Liver (tissue), 9 donors: ENCODE data around the gene RSAD2. TPM values are rescaled to one million over a fixed set of nuclear protein-coding genes. Genes with fewer than 3 reads are reported as not detected.

Experiments
- DNase-seq: peaks from one replicate; pipeline ENCODE4 v3.0.0-alpha.2; 2017; ENCODE audit warnings: low spot score
- H3K27ac ChIP-seq, 2 donors: one replicate each; pipeline ENCODE4 v1.7.0; 2013; ENCODE audit warnings: inconsistent platforms in 2 of 2, low read length in 2 of 2, control low read depth in 1 of 2, low read depth in 1 of 2, mild to moderate bottlenecking in 1 of 2
- H3K27me3 ChIP-seq, 4 donors: one replicate each; pipeline versions ENCODE4 v1.6.1 to v1.7.0; 2013; ENCODE audit warnings: low read length in 3 of 4, inconsistent platforms in 1 of 4, mild to moderate bottlenecking in 1 of 4, moderate library complexity in 1 of 4; ENCODE audit not compliant: control insufficient read depth in 4 of 4, insufficient read depth in 4 of 4
- H3K36me3 ChIP-seq, 4 donors: one replicate each; pipeline versions ENCODE4 v1.6.1 to v1.7.0; 2013; ENCODE audit warnings: low read length in 3 of 4, mild to moderate bottlenecking in 3 of 4, low read depth in 1 of 4, moderate library complexity in 1 of 4; ENCODE audit not compliant: control insufficient read depth in 4 of 4, insufficient read depth in 3 of 4
- H3K4me1 ChIP-seq, 4 donors: one replicate each; pipeline versions ENCODE4 v1.6.1 to v1.7.0; 2013; ENCODE audit warnings: low read length in 3 of 4, mild to moderate bottlenecking in 3 of 4, moderate library complexity in 1 of 4; ENCODE audit not compliant: control insufficient read depth in 4 of 4, insufficient read depth in 4 of 4
- H3K4me3 ChIP-seq, 3 donors: one replicate each; pipeline versions ENCODE4 v1.6.1 to v1.7.0; 2013; ENCODE audit warnings: low read length in 3 of 3, control low read depth in 1 of 3, low read depth in 1 of 3, mild to moderate bottlenecking in 1 of 3
- H3K9ac ChIP-seq, 2 donors: one replicate each; pipeline ENCODE4 v1.7.0; 2013; ENCODE audit warnings: low read length in 2 of 2, mild to moderate bottlenecking in 2 of 2, moderate library complexity in 2 of 2, control low read depth in 1 of 2, low read depth in 1 of 2
- H3K9me3 ChIP-seq, 4 donors: one replicate each; pipeline versions ENCODE4 v1.6.1 to v1.7.0; 2013; ENCODE audit warnings: low read length in 3 of 4; ENCODE audit not compliant: control insufficient read depth in 4 of 4
- ATF3 ChIP-seq: IDR thresholded peaks from 2 replicates; pipeline ENCODE4 v1.6.1; 2016; ENCODE audit warnings: antibody characterized with exemption
- CTCF ChIP-seq: fragments of 150-350 bp; IDR thresholded peaks from 2 replicates; pipeline ENCODE4 v1.5.1; 2017; ENCODE audit warnings: improper control_type of control experiment, low read depth, low read length; ENCODE audit not compliant: missing input control
- EGR1 ChIP-seq, 2 donors: IDR thresholded peaks; 2 replicates each; pipeline ENCODE4 v1.6.1; 2016 to 2018; ENCODE audit warnings: antibody characterized with exemption in 2 of 2, low read depth in 2 of 2
- FOXA1 ChIP-seq: IDR thresholded peaks from 2 replicates; pipeline ENCODE4 v1.6.1; 2016; ENCODE audit warnings: antibody characterized with exemption
- FOXA2 ChIP-seq: IDR thresholded peaks from 2 replicates; pipeline ENCODE4 v1.6.1; 2016; ENCODE audit warnings: antibody characterized with exemption
- GABPA ChIP-seq, 2 donors: IDR thresholded peaks in 1 of 2; conservative IDR thresholded peaks in 1 of 2; 2 replicates each; pipeline ENCODE4 v1.6.1; 2016; ENCODE audit warnings: antibody characterized with exemption in 2 of 2, mild to moderate bottlenecking in 1 of 2, moderate library complexity in 1 of 2
- HNF4A ChIP-seq, 2 donors: conservative IDR thresholded peaks; 2 replicates each; pipeline ENCODE4 v1.6.1; 2016; ENCODE audit warnings: antibody characterized with exemption in 2 of 2, mild to moderate bottlenecking in 2 of 2
- HNF4G ChIP-seq: IDR thresholded peaks from 2 replicates; pipeline ENCODE4 v1.6.1; 2016; ENCODE audit warnings: antibody characterized with exemption
- RAD21 ChIP-seq, 2 donors: IDR thresholded peaks; 2 replicates each; pipeline ENCODE4 v1.6.1; 2016; ENCODE audit warnings: antibody characterized with exemption in 2 of 2, mild to moderate bottlenecking in 2 of 2
- RXRA ChIP-seq, 2 donors: IDR thresholded peaks; 2 replicates each; pipeline ENCODE4 v1.6.1; 2017 to 2018; ENCODE audit warnings: antibody characterized with exemption in 2 of 2, mild to moderate bottlenecking in 1 of 2
- SP1 ChIP-seq: IDR thresholded peaks from 2 replicates; pipeline ENCODE4 v1.6.1; 2018; ENCODE audit warnings: antibody characterized with exemption, mild to moderate bottlenecking
- TAF1 ChIP-seq: conservative IDR thresholded peaks from 2 replicates; pipeline ENCODE4 v1.6.1; 2016; ENCODE audit warnings: antibody characterized with exemption, mild to moderate bottlenecking
- YY1 ChIP-seq: IDR thresholded peaks from 2 replicates; pipeline ENCODE4 v1.6.1; 2016; ENCODE audit warnings: antibody characterized with exemption, mild to moderate bottlenecking
- WGBS: extraction: QIAGEN DNeasy Blood & Tissue Kit; methylation state at CpG from one replicate; pipeline ENCODE4 v1.1.7; 2013; 5-methylcytosine and 5-hydroxymethylcytosine counted together
- polyA plus RNA-seq, 2 donors: library from polyadenylated mRNA; stranded (reverse) in 1 of 2; unstranded in 1 of 2; fragments of 200-250 nt in 1 of 2; fragments of >200 nt in 1 of 2; fragmentation: Nextera tagmentation in 1 of 2; extraction: Ambion mirVana in 1 of 2; gene quantifications; one replicate each; pipeline versions ENCODE4 v1.2.1 to v1.2.3, GENCODE V29; 2013 to 2015
- total RNA-seq, 2 donors: library from RNA; depleted of rRNA; stranded (reverse); fragments of >200 nt; gene quantifications; one replicate each; pipeline ENCODE4 v1.2.3, GENCODE V29; 2014
- TF ChIP-seq, protein P1 (sequence below): IDR thresholded peaks from 2 replicates; pipeline ENCODE4 v1.6.1; 2016; ENCODE audit warnings: antibody characterized with exemption, mild to moderate bottlenecking
- TF ChIP-seq, protein P2 (sequence below): IDR thresholded peaks from 2 replicates; pipeline ENCODE4 v1.6.1; 2016; ENCODE audit warnings: antibody characterized with exemption
- TF ChIP-seq, protein P3 (sequence below): IDR thresholded peaks from 2 replicates; pipeline ENCODE4 v1.6.1; 2016; ENCODE audit warnings: antibody characterized with exemption
- donor health status: healthy.
- donor health status: healthy.
- donor health status: healthy.
- donor health status: healthy.
- donor health status: healthy.

Gene RSAD2
- total and polyA plus RNA-seq, 4 donors = 1.3 to 15.9 (median 1.9) TPM

DNA sequence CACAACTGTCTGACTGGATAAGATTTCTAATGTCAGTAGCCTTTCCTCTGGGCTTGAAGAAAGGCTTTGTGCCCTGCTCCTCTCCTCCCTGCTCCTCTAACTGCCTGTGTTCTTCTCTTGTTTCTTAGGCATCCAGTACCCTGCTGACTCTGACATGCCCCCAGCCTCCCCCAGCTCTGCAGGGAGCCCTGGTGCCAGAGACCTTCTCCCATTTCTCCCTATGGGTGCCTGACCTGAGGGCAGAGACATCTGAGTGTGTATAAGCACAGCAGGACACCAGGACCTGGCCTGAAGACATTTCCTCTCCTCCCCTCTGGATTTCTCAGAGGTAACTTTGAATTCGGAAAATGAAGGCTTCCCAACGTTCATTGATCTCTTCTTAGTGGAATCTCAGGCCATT is 63.2 kb downstream of the RSAD2 start (continued):
- TF ChIP-seq, protein P1, sequence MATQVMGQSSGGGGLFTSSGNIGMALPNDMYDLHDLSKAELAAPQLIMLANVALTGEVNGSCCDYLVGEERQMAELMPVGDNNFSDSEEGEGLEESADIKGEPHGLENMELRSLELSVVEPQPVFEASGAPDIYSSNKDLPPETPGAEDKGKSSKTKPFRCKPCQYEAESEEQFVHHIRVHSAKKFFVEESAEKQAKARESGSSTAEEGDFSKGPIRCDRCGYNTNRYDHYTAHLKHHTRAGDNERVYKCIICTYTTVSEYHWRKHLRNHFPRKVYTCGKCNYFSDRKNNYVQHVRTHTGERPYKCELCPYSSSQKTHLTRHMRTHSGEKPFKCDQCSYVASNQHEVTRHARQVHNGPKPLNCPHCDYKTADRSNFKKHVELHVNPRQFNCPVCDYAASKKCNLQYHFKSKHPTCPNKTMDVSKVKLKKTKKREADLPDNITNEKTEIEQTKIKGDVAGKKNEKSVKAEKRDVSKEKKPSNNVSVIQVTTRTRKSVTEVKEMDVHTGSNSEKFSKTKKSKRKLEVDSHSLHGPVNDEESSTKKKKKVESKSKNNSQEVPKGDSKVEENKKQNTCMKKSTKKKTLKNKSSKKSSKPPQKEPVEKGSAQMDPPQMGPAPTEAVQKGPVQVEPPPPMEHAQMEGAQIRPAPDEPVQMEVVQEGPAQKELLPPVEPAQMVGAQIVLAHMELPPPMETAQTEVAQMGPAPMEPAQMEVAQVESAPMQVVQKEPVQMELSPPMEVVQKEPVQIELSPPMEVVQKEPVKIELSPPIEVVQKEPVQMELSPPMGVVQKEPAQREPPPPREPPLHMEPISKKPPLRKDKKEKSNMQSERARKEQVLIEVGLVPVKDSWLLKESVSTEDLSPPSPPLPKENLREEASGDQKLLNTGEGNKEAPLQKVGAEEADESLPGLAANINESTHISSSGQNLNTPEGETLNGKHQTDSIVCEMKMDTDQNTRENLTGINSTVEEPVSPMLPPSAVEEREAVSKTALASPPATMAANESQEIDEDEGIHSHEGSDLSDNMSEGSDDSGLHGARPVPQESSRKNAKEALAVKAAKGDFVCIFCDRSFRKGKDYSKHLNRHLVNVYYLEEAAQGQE = no peak

- WGBS = 96% methylated on average over 10 of the region's 10 CpGs
- H3K4me1 ChIP-seq = no peaks in the 10 kb centered on the region
- no peak overlapping the region for H3K27ac ChIP-seq
- no peak for DNase-seq
- no peak overlapping the region for H3K4me3 ChIP-seq
- H3K9me3 ChIP-seq = no peaks in the 10 kb centered on the region
- TF ChIP-seq EGR1 (IDR thresholded peaks at IDR 0.05; ENCODE audit: low read depth in 2 of 2) = no peak
- TF ChIP-seq HNF4G = no peak
- no peak for TF ChIP-seq CTCF
- no peak for TF ChIP-seq FOXA2
- TF ChIP-seq FOXA1 = no peak
- TF ChIP-seq HNF4A (conservative IDR thresholded peaks at IDR 0.05) = no peak
- TF ChIP-seq ATF3 = no peak
- TF ChIP-seq TAF1 = no peak
- TF ChIP-seq RAD21 (IDR thresholded peaks at IDR 0.05) = no peak
- TF ChIP-seq, protein P2, sequence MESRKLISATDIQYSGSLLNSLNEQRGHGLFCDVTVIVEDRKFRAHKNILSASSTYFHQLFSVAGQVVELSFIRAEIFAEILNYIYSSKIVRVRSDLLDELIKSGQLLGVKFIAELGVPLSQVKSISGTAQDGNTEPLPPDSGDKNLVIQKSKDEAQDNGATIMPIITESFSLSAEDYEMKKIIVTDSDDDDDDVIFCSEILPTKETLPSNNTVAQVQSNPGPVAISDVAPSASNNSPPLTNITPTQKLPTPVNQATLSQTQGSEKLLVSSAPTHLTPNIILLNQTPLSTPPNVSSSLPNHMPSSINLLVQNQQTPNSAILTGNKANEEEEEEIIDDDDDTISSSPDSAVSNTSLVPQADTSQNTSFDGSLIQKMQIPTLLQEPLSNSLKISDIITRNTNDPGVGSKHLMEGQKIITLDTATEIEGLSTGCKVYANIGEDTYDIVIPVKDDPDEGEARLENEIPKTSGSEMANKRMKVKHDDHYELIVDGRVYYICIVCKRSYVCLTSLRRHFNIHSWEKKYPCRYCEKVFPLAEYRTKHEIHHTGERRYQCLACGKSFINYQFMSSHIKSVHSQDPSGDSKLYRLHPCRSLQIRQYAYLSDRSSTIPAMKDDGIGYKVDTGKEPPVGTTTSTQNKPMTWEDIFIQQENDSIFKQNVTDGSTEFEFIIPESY = no peak
- TF ChIP-seq, protein P1 = no peak
- TF ChIP-seq RXRA (IDR thresholded peaks at IDR 0.05) = no peak
- TF ChIP-seq YY1 = no peak
- TF ChIP-seq, protein P3, sequence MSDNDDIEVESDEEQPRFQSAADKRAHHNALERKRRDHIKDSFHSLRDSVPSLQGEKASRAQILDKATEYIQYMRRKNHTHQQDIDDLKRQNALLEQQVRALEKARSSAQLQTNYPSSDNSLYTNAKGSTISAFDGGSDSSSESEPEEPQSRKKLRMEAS = no peak
- no peak for TF ChIP-seq SP1
- no peak for TF ChIP-seq GABPA (IDR thresholded peaks at IDR 0.05 in 1 of 2, conservative IDR thresholded peaks at IDR 0.05 in 1 of 2)
- H3K9ac ChIP-seq = no peak overlapping the region
- H3K27me3 ChIP-seq = no peaks in the 10 kb centered on the region
- H3K36me3 ChIP-seq = no peaks in the 10 kb centered on the region
Observed at GRCh38 chr2:6941299-6942046, 63.9 kb downstream of the RSAD2 start.
